Activated naive CD4-positive, alpha-beta T cell treated with anti-CD3 and anti-CD28 coated beads, Interleukin-2, amount 10 ng/mL, durations not matched to agents 7 days and 5 days (primary cell): Measurements from ENCODE around the gene SET.

ENCODE experiments used
- CTCF ChIA-PET: fragments of 350-600 bp; sonication (Branson Sonifier 250); formaldehyde crosslinking; loops from one replicate; lab custom pipeline; 2021; ENCODE audit warnings: antibody characterized with exemption; lab: Charles Lee
- DNase-seq: peaks from one replicate; pipeline ENCODE4 v3.0.0-alpha.2; 2020
- H3K27ac Mint-ChIP-seq: one replicate; pipeline ENCODE4 v1.8.0; 2021; ENCODE audit warnings: mild to moderate bottlenecking, moderate library complexity, mixed read lengths
- H3K27me3 Mint-ChIP-seq: one replicate; pipeline ENCODE4 v1.8.0; 2021; ENCODE audit warnings: mild to moderate bottlenecking, mixed read lengths
- H3K36me3 Mint-ChIP-seq: one replicate; pipeline ENCODE4 v1.8.0; 2021; ENCODE audit warnings: mixed read lengths
- H3K4me1 Mint-ChIP-seq: one replicate; pipeline ENCODE4 v1.8.0; 2021; ENCODE audit warnings: mixed read lengths
- H3K4me3 Mint-ChIP-seq: one replicate; pipeline ENCODE4 v1.8.0; 2021; ENCODE audit warnings: mild to moderate bottlenecking, moderate library complexity, mixed read lengths
- H3K9me3 Mint-ChIP-seq: one replicate; pipeline ENCODE4 v1.8.0; 2021; ENCODE audit warnings: mixed read lengths

Gene SET

DNA sequence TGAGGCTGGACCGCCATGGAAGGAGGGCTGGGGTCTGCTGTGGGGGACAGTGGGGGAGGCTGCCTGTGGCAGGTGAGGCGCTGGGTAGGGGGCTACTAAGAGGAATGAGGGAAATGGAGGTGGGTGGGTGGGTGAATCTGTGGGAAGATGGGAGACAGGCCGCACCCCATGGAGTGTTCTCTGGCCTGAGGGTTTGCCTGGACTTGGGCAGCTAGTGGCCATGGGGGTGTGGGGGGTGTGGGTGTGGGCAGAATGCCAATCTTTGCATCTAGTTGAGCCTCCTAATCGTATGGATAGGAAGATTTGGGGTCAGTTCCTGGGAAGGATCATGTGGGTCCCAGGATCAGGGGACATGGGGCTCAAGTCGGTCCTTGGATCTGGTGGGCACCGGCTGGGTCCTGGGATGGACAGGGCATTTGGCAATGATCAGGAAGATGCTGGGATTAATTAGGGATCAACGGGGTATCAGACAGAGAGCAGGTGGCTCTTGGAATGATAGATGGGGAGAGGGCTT is 34.4 kb downstream of the SET start:
- DNase-seq, result no peak
- peaks cover 59% of the 10 kb centered on the region for H3K4me1 Mint-ChIP-seq
- peak overlapping the region; percentile 96 for H3K4me3 Mint-ChIP-seq
- H3K9me3 Mint-ChIP-seq, result no peaks in the 10 kb centered on the region
- CTCF ChIA-PET, result interaction anchor here (1.1 kb wide), 1 partner anchor 90 kb away, joined by 3 read pairs; no protein-coding TSS in a partner anchor
- H3K27me3 Mint-ChIP-seq, result no peaks in the 10 kb centered on the region
- peaks cover 33% of the 10 kb centered on the region for H3K36me3 Mint-ChIP-seq
- H3K27ac Mint-ChIP-seq, result peak overlapping the region; percentile 94

DNA sequence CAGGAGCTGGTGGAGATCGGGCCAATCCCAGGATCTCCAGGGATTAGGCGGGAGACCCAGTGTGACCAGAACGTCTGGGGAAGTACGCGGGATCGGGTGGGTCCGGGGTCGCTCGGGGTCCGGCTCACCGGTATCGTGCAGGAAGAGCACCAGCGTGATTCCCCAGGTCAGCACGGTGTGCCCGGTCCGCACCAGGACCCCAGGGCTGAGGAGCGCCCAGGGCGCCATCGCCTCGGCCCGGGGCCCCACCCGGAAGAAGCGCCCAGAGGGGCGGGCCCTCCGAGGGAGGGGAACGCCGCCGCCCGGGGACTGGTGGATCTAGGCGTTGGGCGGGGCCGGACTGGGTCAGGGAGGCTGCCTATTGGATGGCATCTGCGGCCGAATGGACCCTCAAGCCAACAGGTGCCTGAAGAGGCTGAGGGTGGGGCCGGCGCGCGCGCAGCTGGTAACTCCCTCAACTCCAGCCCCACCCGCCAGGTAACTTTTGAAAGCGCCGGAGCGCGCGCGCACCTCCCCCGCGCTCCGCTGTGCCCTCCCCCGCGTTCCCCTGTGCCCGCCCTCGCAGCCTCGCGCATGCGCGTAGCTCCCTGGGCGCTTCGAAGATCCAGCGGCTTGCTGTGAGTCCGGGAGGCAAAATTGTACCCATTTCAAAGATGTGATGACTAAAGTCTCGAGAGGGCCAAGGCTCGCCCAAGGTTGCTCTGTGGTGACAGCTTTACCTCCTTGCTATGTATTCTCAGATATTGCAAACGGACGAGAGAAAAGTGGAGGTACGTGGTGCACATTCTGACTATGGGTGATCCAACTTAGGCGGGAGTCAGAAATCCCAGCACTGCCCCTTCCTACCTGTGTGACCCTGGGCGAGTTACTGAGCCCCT is 35.1 kb downstream of the SET start, which contains the start of gene ZDHHC12:
Gene ZDHHC12 (minus strand): TSS at position 262 of the 878 bp plus-strand sequence. CDS start 34 bp downstream, at position 228.
- Mint-ChIP-seq H3K4me1 (peaks cover 59% of the 10 kb centered on the region), H3K27ac (peak within 1 kb of the TSS; percentile 94), H3K27me3 (no peaks in the 10 kb centered on the region), H3K9me3 (no peaks in the 10 kb centered on the region), H3K36me3 (peaks cover 33% of the 10 kb centered on the region), H3K4me3 (peak within 1 kb of the TSS; percentile 96)
- DNase-seq, result peak; percentile 100
- CTCF ChIA-PET, result interaction anchor here (1.1 to 1.2 kb wide), 2 partner anchors 22 to 91 kb away, joined by 3 to 9 read pairs; partner anchors contain the start of gene PKN3

DNA sequence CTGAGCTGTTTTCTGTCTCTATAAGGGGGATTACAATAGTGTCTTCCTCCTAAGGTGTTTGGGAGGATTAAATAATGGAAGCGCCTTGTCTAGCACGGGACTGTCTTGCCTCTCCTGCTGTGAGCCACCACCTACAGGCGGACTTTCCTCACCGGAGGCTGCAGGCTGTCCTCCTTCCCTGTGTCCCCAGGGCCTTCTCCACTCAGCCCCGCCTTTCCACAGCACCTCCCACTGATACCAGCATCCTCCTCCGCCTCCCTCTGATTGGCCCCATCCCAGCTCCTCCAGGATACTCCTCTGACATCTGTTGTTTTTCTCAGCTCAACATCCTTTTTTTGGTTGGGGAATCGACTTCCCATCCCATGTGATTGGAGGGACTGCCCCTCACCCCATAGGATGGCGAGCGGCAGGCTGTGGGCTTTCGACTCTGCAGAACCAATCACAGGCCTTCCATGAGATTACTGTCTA is 35.8 kb downstream of the SET start:
- Mint-ChIP-seq H3K9me3 (no peaks in the 10 kb centered on the region), H3K36me3 (peaks cover 33% of the 10 kb centered on the region), H3K27me3 (no peaks in the 10 kb centered on the region), H3K4me3 (peak overlapping the region; percentile 96), H3K4me1 (peaks cover 59% of the 10 kb centered on the region), H3K27ac (peak overlapping the region; percentile 92)
- DNase-seq, result peak; percentile 68
- CTCF ChIA-PET, result interaction anchor here (1.1 to 1.5 kb wide), 3 partner anchors 23 to 92 kb away, joined by 3 to 9 read pairs (median 5); partner anchors contain the start of gene PKN3

DNA sequence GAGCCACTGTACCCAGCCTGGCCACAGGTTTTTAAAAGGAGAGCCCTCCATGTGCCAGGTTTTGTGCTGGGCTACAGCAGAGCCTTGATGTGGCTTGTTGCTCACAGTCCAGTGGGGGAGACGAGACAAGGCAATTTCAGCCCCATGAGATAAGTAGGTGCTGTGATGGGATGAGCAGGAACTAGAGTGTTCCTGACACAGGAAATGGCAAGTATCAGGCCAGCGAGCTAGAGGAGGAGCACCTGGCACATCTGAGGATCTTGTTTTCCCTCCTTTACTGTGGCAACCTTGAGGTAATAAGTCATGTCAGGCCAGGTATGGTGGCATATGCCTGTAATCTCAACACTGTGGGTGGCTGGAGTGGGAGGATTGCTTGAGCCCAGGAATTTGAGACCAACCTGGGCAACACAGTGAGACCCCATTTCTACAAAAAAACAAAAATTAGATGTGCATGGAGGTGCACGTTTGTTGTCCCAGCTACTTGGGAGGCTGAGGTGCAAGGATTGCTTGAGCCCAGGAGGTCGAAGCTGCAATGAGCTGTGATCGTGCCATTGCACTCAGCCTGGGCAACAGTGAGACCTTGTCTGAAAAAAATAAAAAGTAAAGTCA is 38.7 kb downstream of the SET start:
- Mint-ChIP-seq H3K27ac (no peak overlapping the region), H3K4me1 (peaks cover 47% of the 10 kb centered on the region), H3K4me3 (no peak overlapping the region), H3K9me3 (no peaks in the 10 kb centered on the region), H3K27me3 (no peaks in the 10 kb centered on the region), H3K36me3 (peaks cover 15% of the 10 kb centered on the region)
- CTCF ChIA-PET, result no interaction called here
- no peak for DNase-seq

DNA sequence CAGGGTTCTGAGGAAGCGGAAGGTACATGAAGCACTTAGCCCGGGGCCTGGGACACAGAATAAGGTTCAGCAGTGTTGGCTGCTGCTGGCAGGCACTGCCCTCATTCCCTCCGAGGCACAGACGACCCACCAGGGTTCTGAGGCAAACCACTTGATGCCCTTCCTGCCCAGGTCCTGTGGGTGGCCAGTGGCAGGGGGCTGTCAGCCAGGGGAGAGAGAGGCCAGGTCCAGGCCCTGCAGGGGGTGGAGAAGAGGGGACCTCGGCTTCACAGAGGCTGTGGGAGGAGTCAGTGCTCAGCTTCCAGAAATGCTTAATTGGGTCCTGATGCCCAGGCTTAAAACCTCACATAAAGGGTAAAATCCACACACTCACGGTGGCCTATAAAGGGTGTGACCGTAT is 39.3 kb downstream of the SET start:
- no peak overlapping the region for H3K4me3 Mint-ChIP-seq
- H3K27ac Mint-ChIP-seq, result no peak overlapping the region
- DNase-seq, result no peak
- no peaks in the 10 kb centered on the region for H3K9me3 Mint-ChIP-seq
- H3K27me3 Mint-ChIP-seq, result no peaks in the 10 kb centered on the region
- CTCF ChIA-PET, result no interaction called here
- H3K4me1 Mint-ChIP-seq, result peaks cover 44% of the 10 kb centered on the region
- H3K36me3 Mint-ChIP-seq, result peaks cover 14% of the 10 kb centered on the region

DNA sequence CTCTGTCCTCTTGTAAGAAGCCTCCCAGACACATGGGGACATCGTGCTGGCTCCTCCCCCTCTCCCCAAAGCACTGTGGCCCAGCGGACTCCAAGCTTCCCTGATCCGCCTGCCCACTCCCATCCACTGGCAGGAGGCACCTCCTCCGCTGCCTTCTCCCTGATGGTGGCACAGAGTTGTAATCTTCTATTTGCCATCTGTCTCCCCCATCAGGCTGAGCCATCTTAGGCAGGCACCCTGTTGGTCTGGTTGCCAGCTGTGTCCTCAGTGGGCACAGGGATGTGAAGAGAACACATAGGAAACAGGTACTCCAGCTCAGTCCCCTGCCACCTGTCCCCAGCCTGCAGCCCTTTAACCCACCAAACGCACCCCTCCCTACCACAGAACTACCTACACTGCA is 40.3 kb downstream of the SET start:
- no peak overlapping the region for H3K4me3 Mint-ChIP-seq
- H3K27ac Mint-ChIP-seq, result no peak overlapping the region
- DNase-seq, result no peak
- peaks cover 38% of the 10 kb centered on the region for H3K4me1 Mint-ChIP-seq
- no peaks in the 10 kb centered on the region for H3K27me3 Mint-ChIP-seq
- H3K9me3 Mint-ChIP-seq, result no peaks in the 10 kb centered on the region
- CTCF ChIA-PET, result no interaction called here
- peaks cover 16% of the 10 kb centered on the region for H3K36me3 Mint-ChIP-seq

DNA sequence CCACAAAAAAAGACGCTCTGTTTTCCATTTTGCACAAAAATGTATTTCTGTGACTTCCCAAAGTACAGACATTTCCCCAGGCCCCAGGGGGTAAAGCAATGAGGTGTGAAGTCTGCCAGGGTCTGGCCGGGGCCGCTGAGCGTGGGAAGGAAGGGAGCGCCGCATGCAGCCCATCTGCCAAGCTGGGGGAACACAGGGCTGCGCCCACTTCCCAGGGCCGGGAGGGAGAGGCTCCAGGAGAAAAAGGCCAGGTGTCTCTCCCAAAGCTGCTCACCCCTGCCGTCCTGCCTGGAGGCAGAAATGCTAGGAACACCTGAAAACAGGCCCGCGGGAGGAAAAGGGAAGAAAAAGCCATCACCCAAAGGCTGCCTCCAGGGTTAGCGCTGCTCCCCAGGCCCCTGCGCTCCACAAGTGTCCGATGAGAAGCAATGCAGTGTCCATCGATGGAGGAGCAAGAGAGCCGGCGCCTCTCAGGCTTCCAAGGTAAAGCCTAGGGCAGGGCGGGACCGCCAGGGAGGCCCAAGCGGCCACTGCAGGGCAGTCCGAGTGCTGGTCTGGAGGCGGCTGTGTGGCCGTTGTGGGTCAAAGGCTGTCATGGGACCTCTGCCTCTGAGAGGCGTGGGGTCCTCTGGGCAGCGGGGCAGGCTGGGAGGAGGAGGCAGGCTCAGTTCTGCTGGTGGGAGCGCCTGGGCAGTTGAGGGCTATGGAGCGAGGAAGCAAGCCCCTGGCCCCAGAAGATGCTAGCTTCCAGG is 40.9 kb downstream of the SET start:
- no peak overlapping the region for H3K4me3 Mint-ChIP-seq
- H3K9me3 Mint-ChIP-seq, result no peaks in the 10 kb centered on the region
- no peaks in the 10 kb centered on the region for H3K27me3 Mint-ChIP-seq
- H3K27ac Mint-ChIP-seq, result no peak overlapping the region
- H3K4me1 Mint-ChIP-seq, result peaks cover 33% of the 10 kb centered on the region
- CTCF ChIA-PET, result interaction anchor here (0.6 kb wide), 1 partner anchor 13 kb away, joined by 4 read pairs; no protein-coding TSS in a partner anchor
- no peak for DNase-seq
- peaks cover 17% of the 10 kb centered on the region for H3K36me3 Mint-ChIP-seq

DNA sequence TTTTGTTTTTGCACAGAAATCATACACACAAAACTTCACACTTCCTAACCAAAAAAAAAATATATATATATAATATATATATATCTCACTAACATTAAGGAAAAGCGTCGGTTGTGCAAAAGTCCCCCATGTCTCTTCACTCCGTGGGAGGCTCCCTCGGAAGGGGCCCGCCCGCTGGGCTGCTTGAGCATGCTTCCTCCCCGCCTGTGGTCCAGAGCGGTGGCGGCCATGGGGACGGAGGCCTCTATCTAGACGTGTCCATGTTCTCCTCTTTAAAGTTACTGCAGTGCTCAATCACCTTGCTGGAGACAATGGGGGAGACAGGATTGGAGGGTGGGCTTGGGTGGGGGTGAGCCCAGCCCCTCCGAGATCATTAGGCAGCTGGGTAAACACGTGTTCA is 42.1 kb downstream of the SET start:
- Mint-ChIP-seq H3K27ac (no peak overlapping the region), H3K4me3 (no peak overlapping the region), H3K36me3 (peaks cover 21% of the 10 kb centered on the region), H3K4me1 (peaks cover 21% of the 10 kb centered on the region), H3K27me3 (no peaks in the 10 kb centered on the region), H3K9me3 (no peaks in the 10 kb centered on the region)
- DNase-seq, result no peak
- CTCF ChIA-PET, result no interaction called here

DNA sequence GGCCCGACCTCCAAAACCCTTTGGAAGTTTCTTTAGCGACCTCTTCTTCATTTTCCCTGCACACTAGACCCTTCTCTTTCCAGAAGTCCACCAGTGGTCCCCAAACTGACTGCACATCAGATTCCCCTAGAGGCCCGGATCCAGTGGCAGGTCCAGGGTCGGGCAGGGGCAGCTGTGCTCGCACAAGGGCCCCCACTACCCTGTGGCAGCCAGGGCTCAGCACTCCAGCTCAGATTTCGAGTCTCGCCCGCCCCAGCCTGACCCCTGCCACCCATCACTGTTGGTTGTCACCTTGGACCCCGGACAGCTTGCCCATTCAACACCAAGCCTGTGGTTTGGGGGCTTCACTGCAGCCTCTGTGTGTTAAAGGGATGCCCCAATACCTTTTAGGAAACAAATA is 42.7 kb downstream of the SET start:
- Mint-ChIP-seq H3K36me3 (peaks cover 19% of the 10 kb centered on the region), H3K27ac (no peak overlapping the region), H3K9me3 (no peaks in the 10 kb centered on the region), H3K4me1 (peaks cover 18% of the 10 kb centered on the region), H3K27me3 (no peaks in the 10 kb centered on the region), H3K4me3 (no peak overlapping the region)
- CTCF ChIA-PET, result no interaction called here
- no peak for DNase-seq

DNA sequence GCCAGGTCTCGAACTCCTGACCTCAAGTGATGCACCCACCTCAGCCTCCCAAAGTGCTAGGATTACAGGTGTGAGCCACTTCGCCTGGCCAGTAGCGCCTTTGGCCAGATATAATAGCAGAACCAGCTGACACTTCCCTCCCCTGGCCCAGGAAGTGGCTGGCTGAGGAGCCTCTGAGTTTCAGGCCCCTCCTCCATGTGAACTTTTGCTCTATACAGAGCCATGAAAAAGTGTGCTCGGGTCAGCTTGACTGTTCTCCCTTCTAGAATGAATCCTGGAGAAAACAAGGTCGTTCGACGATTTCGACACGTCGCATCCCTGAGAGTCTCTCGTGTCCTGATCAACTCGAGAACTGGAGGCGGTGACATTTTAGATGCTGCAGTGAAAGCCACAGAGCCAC is 43.6 kb downstream of the SET start:
- no peaks in the 10 kb centered on the region for H3K9me3 Mint-ChIP-seq
- CTCF ChIA-PET, result interaction anchor here (0.7 to 0.9 kb wide), 2 partner anchors 50 to 59 kb away, joined by 3 read pairs; no protein-coding TSS in a partner anchor
- H3K4me1 Mint-ChIP-seq, result peaks cover 9% of the 10 kb centered on the region
- H3K4me3 Mint-ChIP-seq, result no peak overlapping the region
- H3K27ac Mint-ChIP-seq, result no peak overlapping the region
- DNase-seq, result no peak
- no peaks in the 10 kb centered on the region for H3K27me3 Mint-ChIP-seq
- peaks cover 18% of the 10 kb centered on the region for H3K36me3 Mint-ChIP-seq

DNA sequence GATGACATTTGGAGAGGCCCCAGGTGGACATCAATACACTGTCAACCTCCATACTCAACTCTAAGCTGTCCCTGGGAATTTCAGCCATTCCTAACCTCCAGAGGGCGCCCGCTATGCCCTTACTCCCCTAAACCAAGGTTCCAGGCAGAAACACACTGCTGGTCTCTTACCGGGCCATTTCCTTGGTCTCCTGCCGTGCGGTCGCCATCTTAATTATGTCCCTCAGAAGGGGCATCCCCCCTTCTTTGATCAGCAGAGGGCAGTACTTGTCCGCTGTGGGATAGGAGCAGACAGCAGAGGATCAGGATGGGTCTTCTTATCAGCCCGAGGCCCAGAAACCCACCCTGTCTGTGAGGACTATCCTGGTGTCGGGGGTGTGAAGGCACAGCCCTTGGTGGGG is 44.2 kb downstream of the SET start:
- DNase-seq, result peak; percentile 34
- CTCF ChIA-PET, result interaction anchor here (0.9 kb wide), 1 partner anchor 60 kb away, joined by 3 read pairs; no protein-coding TSS in a partner anchor
- Mint-ChIP-seq H3K9me3 (no peaks in the 10 kb centered on the region), H3K36me3 (peaks cover 18% of the 10 kb centered on the region), H3K4me1 (peaks cover 3% of the 10 kb centered on the region), H3K4me3 (no peak overlapping the region), H3K27me3 (no peaks in the 10 kb centered on the region), H3K27ac (no peak overlapping the region)

DNA sequence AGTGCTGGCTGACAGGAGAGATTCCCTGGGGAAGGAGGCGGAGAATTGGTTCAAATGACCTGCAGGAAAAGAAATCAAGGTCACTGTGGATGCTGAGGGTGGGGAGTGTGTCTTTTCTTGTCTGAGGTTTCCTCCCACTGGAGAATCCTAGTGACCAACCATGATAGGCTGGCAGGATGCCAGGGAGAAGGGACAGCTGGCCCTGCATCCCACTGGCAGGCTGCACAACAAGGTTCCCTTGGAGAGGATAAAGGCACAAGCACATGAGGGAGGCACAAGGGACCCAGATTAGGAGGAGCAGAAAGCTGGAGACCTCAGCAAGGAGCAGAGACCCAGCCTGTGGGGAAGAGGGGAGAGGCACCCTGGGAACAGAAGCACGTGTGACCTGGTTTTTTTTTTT is 46.4 kb downstream of the SET start:
- Mint-ChIP-seq H3K27ac (no peak overlapping the region), H3K36me3 (peaks cover 22% of the 10 kb centered on the region), H3K4me1 (peaks cover 2% of the 10 kb centered on the region), H3K9me3 (no peaks in the 10 kb centered on the region), H3K27me3 (no peaks in the 10 kb centered on the region), H3K4me3 (no peak overlapping the region)
- no peak for DNase-seq
- CTCF ChIA-PET, result no interaction called here

DNA sequence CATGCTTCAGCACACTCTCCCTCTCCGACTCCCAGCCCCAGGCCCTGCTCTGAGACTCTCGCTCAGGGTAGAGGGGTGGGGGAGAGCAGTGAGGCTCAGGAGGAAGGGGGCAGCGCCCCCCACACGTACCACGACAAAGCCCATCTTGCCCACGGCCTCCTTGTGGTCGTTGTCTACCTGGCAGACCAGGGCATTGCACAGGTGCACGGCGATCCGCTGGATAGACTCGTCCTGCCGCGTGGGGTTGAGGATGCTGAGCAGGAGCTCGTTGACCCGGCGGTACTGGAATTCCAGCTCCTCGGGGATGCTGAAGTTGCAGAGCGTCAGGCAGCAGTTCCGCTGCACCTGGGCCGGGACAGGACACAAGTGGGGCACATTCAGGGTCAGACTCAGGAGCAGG is 53.4 kb downstream of the SET start:
- no peaks in the 10 kb centered on the region for H3K4me1 Mint-ChIP-seq
- no peaks in the 10 kb centered on the region for H3K27me3 Mint-ChIP-seq
- no peak for DNase-seq
- H3K4me3 Mint-ChIP-seq, result no peak overlapping the region
- no peaks in the 10 kb centered on the region for H3K9me3 Mint-ChIP-seq
- no peak overlapping the region for H3K27ac Mint-ChIP-seq
- H3K36me3 Mint-ChIP-seq, result peaks cover 10% of the 10 kb centered on the region
- CTCF ChIA-PET, result no interaction called here

DNA sequence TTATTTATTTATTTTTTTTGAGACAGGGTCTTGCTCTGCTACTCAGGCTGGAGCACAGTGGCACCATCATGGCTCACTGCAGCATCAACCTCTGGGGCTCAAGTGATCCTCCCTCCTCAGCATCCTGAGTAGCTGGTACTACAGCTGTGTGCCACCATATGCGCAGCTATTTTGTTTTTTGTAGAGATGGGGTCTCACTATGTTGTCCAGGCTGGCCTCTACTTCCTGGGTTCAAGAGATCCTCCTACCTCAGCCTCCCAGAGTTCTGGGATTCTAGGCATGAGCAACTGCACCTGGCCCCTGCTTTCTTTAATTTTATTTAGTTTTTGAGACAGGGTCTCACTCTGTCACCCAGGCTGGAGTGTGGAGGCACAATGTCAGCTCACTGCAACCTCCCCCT is 54.4 kb downstream of the SET start:
- Mint-ChIP-seq H3K4me3 (no peak overlapping the region), H3K9me3 (no peaks in the 10 kb centered on the region), H3K27ac (no peak overlapping the region), H3K36me3 (peaks cover 8% of the 10 kb centered on the region), H3K27me3 (no peaks in the 10 kb centered on the region), H3K4me1 (no peaks in the 10 kb centered on the region)
- CTCF ChIA-PET, result no interaction called here
- DNase-seq, result no peak
